Prostate gland (tissue), 2 donors: ENCODE results near the gene ARMH3. TPM values are rescaled to one million over a fixed set of nuclear protein-coding genes. Genes with fewer than 3 reads are reported as not detected.

Experiments
- DNase-seq: peaks from one replicate; pipeline ENCODE4 v3.0.0-alpha.2; 2019; ENCODE audit warnings: low spot score
- H3K27ac ChIP-seq, 2 donors: fragments of 200-600 bp; sonication (generic); 2 replicates each; pipeline ENCODE4 v1.5.1; 2017 to 2019
- H3K27me3 ChIP-seq: fragments of 200-600 bp; sonication (generic); replicated peaks from 2 replicates; pipeline ENCODE4 v1.5.1; 2019; ENCODE audit not compliant: insufficient read depth
- H3K36me3 ChIP-seq, 2 donors: fragments of 200-600 bp; sonication (generic); 1 replicate in 1 of 2; 2 replicates in 1 of 2; pipeline versions ENCODE4 v1.5.1 to v1.8.1; 2017 to 2019
- H3K4me1 ChIP-seq: fragments of 200-600 bp; sonication (generic); replicated peaks from 2 replicates; pipeline ENCODE4 v1.5.1; 2019
- H3K4me3 ChIP-seq, 2 donors: fragments of 200-600 bp; sonication (generic); 2 replicates each; pipeline ENCODE4 v1.5.1; 2017 to 2019
- H3K9me3 ChIP-seq: fragments of 200-600 bp; sonication (generic); 2 replicates; pipeline ENCODE4 v1.5.1; 2017
- CTCF ChIP-seq, 4 experiments: fragments of 200-600 bp in 2 of 4; fragments of 450-650 bp in 2 of 4; sonication (generic) in 2 of 4; IDR thresholded peaks; 1 replicate in 3 of 4; 2 replicates in 1 of 4; pipeline ENCODE4 v1.5.1; 2016 to 2019; ENCODE audit warnings: antibody characterized with exemption in 4 of 4, mild to moderate bottlenecking in 2 of 4, moderate library complexity in 2 of 4
- POLR2A ChIP-seq: fragments of 450-650 bp; IDR thresholded peaks from one replicate; pipeline ENCODE4 v1.6.1; 2016; ENCODE audit warnings: antibody characterized with exemption, mild to moderate bottlenecking
- POLR2AphosphoS5 ChIP-seq: sonication (generic); formaldehyde crosslinking; IDR thresholded peaks from one replicate; pipeline ENCODE4 v1.6.1; 2017; ENCODE audit warnings: antibody characterized with exemption
- WGBS: methylation state at CpG from one replicate; pipeline ENCODE4 v1.1.5; 2018; 5-methylcytosine and 5-hydroxymethylcytosine counted together
- intact Hi-C: fragments of 100-400 bp; cut with DNase I; formaldehyde crosslinking; loops from one replicate; pipeline ENCODE4 v1.14.2; 2022
- total RNA-seq, 2 donors: library from RNA; depleted of rRNA; stranded (reverse); fragments of >200 nt; gene quantifications; one replicate each; pipeline ENCODE4 v1.1.0, GENCODE V29; 2016

The ARMH3 gene
- total RNA-seq, 2 donors from 2014 or later: 15.1 to 20.5 TPM

DNA sequence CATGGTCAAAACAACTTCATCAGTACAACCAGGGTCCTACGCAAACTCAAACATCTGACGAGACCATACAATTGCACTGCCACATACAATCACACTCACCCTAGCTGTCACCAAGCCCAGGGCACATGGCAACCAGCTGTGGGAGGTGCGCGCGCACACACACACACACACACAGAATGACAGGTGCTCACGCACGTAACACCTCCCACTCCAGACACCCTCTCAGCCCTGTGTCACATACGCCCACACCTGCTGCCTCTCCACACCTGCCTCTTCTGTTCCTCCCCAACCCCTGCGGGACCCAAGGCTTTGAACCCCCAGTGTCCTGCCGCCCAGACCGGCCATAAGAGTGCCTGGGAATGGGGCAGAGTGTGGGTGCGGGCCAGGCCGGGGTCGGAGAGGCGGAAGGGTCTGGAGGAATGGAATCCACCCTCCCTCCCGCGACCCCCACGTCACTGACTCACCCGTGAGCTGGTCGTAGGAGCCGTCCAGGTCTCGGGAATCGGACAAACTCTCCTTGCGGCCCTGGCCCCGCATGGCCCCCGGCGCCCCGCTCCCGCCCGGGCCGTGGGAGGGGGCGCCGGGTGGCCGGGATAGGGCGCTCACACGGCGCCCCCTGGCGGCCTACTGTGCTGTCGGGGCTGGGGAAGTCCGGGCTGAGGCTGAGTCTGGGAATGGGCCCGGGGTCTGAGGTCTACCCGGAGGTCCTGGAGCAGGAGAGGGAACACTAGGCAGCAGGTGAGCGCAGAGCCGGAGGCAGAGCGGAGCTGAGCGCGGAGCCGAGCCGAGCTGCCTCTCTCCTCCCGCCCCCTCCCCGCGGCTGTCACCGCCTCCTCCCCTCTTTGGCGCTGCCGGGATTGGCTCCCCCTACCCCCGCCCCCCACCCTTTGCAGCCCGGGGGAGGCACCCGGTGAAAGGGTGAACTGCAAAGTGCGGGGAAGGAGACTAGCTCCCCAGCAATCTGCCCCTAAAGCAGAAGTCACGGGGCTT lies 212.6 kb downstream of the ARMH3 start, which contains the start of gene KCNIP2:
Gene KCNIP2 (minus strand): TSS at position 769 of the 990 bp plus-strand sequence. CDS start 232 bp downstream, at position 537.
- intact Hi-C loops: loop anchor here (5.0 kb wide), 1 partner anchor 169 kb away; no protein-coding TSS in a partner anchor
- Histone ChIP-seq H3K27me3 (no peaks in the 10 kb centered on the region), H3K9me3 (no peaks in the 10 kb centered on the region), H3K36me3 (no peaks in the 10 kb centered on the region), H3K27ac (no peak within 1 kb of the TSS), H3K4me1 (no peaks in the 10 kb centered on the region), H3K4me3 (no peak within 1 kb of the TSS)
- no peak for TF ChIP-seq POLR2A
- TF ChIP-seq CTCF (IDR thresholded peaks at IDR 0.05): peak in 2 of 4 experiments; percentile 26 to 31
- no peak for DNase-seq
- 36% methylated on average over 45 of the region's 60 CpGs for WGBS

GRCh38 chr10:101841826-101842225 lies 214.1 kb downstream of the ARMH3 start:
- intact Hi-C loops: loop anchor here (5.0 kb wide), 1 partner anchor 170 kb away; no protein-coding TSS in a partner anchor
- no peaks in the 10 kb centered on the region for H3K36me3 ChIP-seq
- no peaks in the 10 kb centered on the region for H3K27me3 ChIP-seq
- no peak overlapping the region for H3K27ac ChIP-seq
- TF ChIP-seq POLR2A (no peak), CTCF (IDR thresholded peaks at IDR 0.05) (no peak), POLR2AphosphoS5 (no peak)
- no peaks in the 10 kb centered on the region for H3K4me1 ChIP-seq
- no peak overlapping the region for H3K4me3 ChIP-seq
- no peaks in the 10 kb centered on the region for H3K9me3 ChIP-seq
- no peak for DNase-seq

- intact Hi-C loops: loop anchor here (5.0 kb wide), 1 partner anchor 171 kb away; no protein-coding TSS in a partner anchor
- H3K4me3 ChIP-seq: no peak overlapping the region
Observed at GRCh38 chr10:101840741-101841453, 215.1 kb downstream of the ARMH3 start.

GRCh38 chr10:101840102-101840684 lies 215.8 kb downstream of the ARMH3 start:
- no peak overlapping the region for H3K27ac ChIP-seq
- no peak for DNase-seq
- TF ChIP-seq CTCF (IDR thresholded peaks at IDR 0.05) (no peak), POLR2AphosphoS5 (no peak), POLR2A (no peak)
- H3K9me3 ChIP-seq: no peaks in the 10 kb centered on the region
- no peaks in the 10 kb centered on the region for H3K27me3 ChIP-seq
- H3K36me3 ChIP-seq: no peaks in the 10 kb centered on the region
- H3K4me1 ChIP-seq: no peaks in the 10 kb centered on the region
- intact Hi-C loops: loop anchor here (5.0 kb wide), 1 partner anchor 172 kb away; no protein-coding TSS in a partner anchor
- WGBS: 3% methylated on average over 19 of the region's 19 CpGs
- peak overlapping the region in 1 of 2 donors; percentile 20 for H3K4me3 ChIP-seq

More at GRCh38 chr10:101840741-101841453, 215.1 kb downstream of the ARMH3 start:
- H3K36me3 ChIP-seq: no peaks in the 10 kb centered on the region
- WGBS: 2% methylated on average over 46 of the region's 46 CpGs
- H3K9me3 ChIP-seq: no peaks in the 10 kb centered on the region
- H3K27me3 ChIP-seq: no peaks in the 10 kb centered on the region
- no peak for TF ChIP-seq POLR2AphosphoS5
- TF ChIP-seq POLR2A: no peak
- TF ChIP-seq CTCF (IDR thresholded peaks at IDR 0.05): peak; percentile 50 to 82 (median 70)
- no peak overlapping the region for H3K27ac ChIP-seq
- DNase-seq: peak; percentile 55
- H3K4me1 ChIP-seq: no peaks in the 10 kb centered on the region
